HepG2 (cell line): Measurements from ENCODE around the gene CCDC34.

Experiments
- CBX2 ChIP-seq, 2 experiments: fragments of 200-600 bp in 1 of 2; sonication (generic); formaldehyde crosslinking in 1 of 2; IDR thresholded peaks; 2 replicates each; pipeline versions ENCODE4 v1.7.0 to v1.8.1; 2018 to 2022; ENCODE audit warnings: low read depth in 2 of 2, low read length in 1 of 2, mild to moderate bottlenecking in 1 of 2, missing genetic modification reagents in 1 of 2
- DMAP1 ChIP-seq: IDR thresholded peaks from 2 replicates; pipeline ENCODE4 v1.6.1; 2016
- GZF1 ChIP-seq: sonication (generic); formaldehyde crosslinking; IDR thresholded peaks from 2 replicates; pipeline ENCODE4 v1.5.1; 2020; ENCODE audit warnings: mild to moderate bottlenecking, missing genetic modification reagents
- MEIS2 ChIP-seq: sonication (generic); formaldehyde crosslinking; IDR thresholded peaks from 2 replicates; pipeline ENCODE4 v1.9.0; 2021; ENCODE audit warnings: mild to moderate bottlenecking, missing genetic modification reagents
- POLR2G ChIP-seq: fragments of 200-400 bp; formaldehyde crosslinking; IDR thresholded peaks from 2 replicates; pipeline ENCODE4 v1.6.1; 2018; ENCODE audit warnings: mild to moderate bottlenecking, low read depth, low read length, moderate library complexity
- RXRB ChIP-seq: IDR thresholded peaks from 2 replicates; pipeline ENCODE4 v1.6.1; 2016; ENCODE audit warnings: borderline replicate concordance, missing genetic modification reagents, missing compliant biosample characterization
- TAF1 ChIP-seq: sonication (generic); formaldehyde crosslinking; IDR thresholded peaks from 2 replicates; pipeline ENCODE4 v1.4.0; 2020; ENCODE audit warnings: missing genetic modification reagents
- TCF7 ChIP-seq: sonication (generic); IDR thresholded peaks from 2 replicates; pipeline ENCODE4 v1.6.1; 2016; ENCODE audit warnings: antibody characterized with exemption, low read depth
- THAP11 ChIP-seq: IDR thresholded peaks from 2 replicates; pipeline ENCODE4 v1.6.1; 2016; ENCODE audit warnings: missing biosample characterization, missing genetic modification reagents
- ZNF335 ChIP-seq: sonication (generic); formaldehyde crosslinking; IDR thresholded peaks from 2 replicates; pipeline ENCODE4 v1.4.0; 2020; ENCODE audit warnings: missing genetic modification reagents
- ZSCAN9 ChIP-seq: IDR thresholded peaks from 2 replicates; pipeline ENCODE4 v1.6.1; 2016; ENCODE audit warnings: borderline replicate concordance
- TF ChIP-seq, protein P1 (sequence below): sonication (generic); formaldehyde crosslinking; IDR thresholded peaks from 2 replicates; pipeline ENCODE4 v1.5.0; 2020; ENCODE audit warnings: missing genetic modification reagents
- TF ChIP-seq, protein P2 (sequence below): sonication (generic); formaldehyde crosslinking; IDR thresholded peaks from 2 replicates; pipeline ENCODE4 v1.5.0; 2020; ENCODE audit warnings: mild to moderate bottlenecking, missing genetic modification reagents, moderate library complexity

GRCh38 chr11:27391331-27392015, 28.5 kb upstream of the CCDC34 start:
- TF ChIP-seq TCF7 (no peak), THAP11 (no peak), GZF1 (CRISPR knock-in tag) (no peak), RXRB (CRISPR knock-in tag) (no peak), MEIS2 (CRISPR knock-in tag) (no peak), ZNF335 (no peak), DMAP1 (CRISPR knock-in tag) (no peak), POLR2G (no peak), ZSCAN9 (CRISPR knock-in tag) (no peak), TAF1 (CRISPR knock-in tag) (no peak), CBX2 (IDR thresholded peaks at IDR 0.05; ENCODE audit: low read depth, low read length) (no peak), CBX2 (CRISPR knock-in tag; IDR thresholded peaks at IDR 0.05; ENCODE audit: low read depth) (no peak)
- TF ChIP-seq, protein P1, sequence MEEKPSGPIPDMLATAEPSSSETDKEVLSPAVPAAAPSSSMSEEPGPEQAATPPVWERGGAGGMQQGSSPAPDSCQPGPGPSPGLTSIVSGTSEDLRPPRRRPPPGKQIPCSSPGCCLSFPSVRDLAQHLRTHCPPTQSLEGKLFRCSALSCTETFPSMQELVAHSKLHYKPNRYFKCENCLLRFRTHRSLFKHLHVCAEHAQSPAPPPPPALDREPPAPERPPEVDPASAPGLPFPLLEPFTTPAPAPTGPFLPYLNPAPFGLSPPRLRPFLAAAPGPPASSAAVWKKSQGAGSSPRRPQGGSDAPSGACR (CRISPR knock-in tag), result no peak
- TF ChIP-seq, protein P2, sequence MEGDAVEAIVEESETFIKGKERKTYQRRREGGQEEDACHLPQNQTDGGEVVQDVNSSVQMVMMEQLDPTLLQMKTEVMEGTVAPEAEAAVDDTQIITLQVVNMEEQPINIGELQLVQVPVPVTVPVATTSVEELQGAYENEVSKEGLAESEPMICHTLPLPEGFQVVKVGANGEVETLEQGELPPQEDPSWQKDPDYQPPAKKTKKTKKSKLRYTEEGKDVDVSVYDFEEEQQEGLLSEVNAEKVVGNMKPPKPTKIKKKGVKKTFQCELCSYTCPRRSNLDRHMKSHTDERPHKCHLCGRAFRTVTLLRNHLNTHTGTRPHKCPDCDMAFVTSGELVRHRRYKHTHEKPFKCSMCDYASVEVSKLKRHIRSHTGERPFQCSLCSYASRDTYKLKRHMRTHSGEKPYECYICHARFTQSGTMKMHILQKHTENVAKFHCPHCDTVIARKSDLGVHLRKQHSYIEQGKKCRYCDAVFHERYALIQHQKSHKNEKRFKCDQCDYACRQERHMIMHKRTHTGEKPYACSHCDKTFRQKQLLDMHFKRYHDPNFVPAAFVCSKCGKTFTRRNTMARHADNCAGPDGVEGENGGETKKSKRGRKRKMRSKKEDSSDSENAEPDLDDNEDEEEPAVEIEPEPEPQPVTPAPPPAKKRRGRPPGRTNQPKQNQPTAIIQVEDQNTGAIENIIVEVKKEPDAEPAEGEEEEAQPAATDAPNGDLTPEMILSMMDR (CRISPR knock-in tag), result no peak
